HG03442 (cell line): ENCODE data around the gene CALHM4.
"Not testable (repeated sequence)": the region's sequence is repeated elsewhere in the genome, so short reads cannot be mapped to it uniquely, and the experiment has no call there.

Experiments used
- ATAC-seq: cut with Tn5 transposase; IDR thresholded peaks from one replicate; pipeline ENCODE4 v1.9.1; 2021; ENCODE audit warnings: mild to moderate bottlenecking, moderate library complexity; ENCODE audit not compliant: unreplicated experiment

CALHM4 gene

GRCh38 chr6:116572162-116572561 lies 18.6 kb downstream of the CALHM4 start:
- ATAC-seq, result no peak

- ATAC-seq, result no peak
Measured at GRCh38 chr6:116575227-116575626, 21.7 kb downstream of the CALHM4 start.

- no peak for ATAC-seq
Measured at GRCh38 chr6:116577486-116577885, 23.9 kb downstream of the CALHM4 start.

GRCh38 chr6:116578335-116578734 lies 24.8 kb downstream of the CALHM4 start:
- ATAC-seq, result no peak

GRCh38 chr6:116579143-116579542 lies 25.6 kb downstream of the CALHM4 start:
- no peak for ATAC-seq

- ATAC-seq, result no peak
Measured at GRCh38 chr6:116580198-116580597, 26.6 kb downstream of the CALHM4 start.

GRCh38 chr6:116586276-116586675 lies 32.7 kb downstream of the CALHM4 start:
- ATAC-seq, result no peak

GRCh38 chr6:116586738-116587137 lies 33.2 kb downstream of the CALHM4 start:
- no peak for ATAC-seq

- no peak for ATAC-seq
Measured at GRCh38 chr6:116595247-116595646, 41.7 kb downstream of the CALHM4 start.

- no peak for ATAC-seq
Measured at GRCh38 chr6:116596815-116597214, 43.3 kb downstream of the CALHM4 start.

- not testable (repeated sequence) for ATAC-seq
Measured at GRCh38 chr6:116603916-116604315, 50.4 kb downstream of the CALHM4 start.

- ATAC-seq, result not testable (repeated sequence)
Measured at GRCh38 chr6:116604868-116605267, 51.3 kb downstream of the CALHM4 start.

- no peak for ATAC-seq
Measured at GRCh38 chr6:116605935-116606334, 52.4 kb downstream of the CALHM4 start.
